ENCODE measurements around the gene SERGEF.

The SERGEF gene

DNA sequence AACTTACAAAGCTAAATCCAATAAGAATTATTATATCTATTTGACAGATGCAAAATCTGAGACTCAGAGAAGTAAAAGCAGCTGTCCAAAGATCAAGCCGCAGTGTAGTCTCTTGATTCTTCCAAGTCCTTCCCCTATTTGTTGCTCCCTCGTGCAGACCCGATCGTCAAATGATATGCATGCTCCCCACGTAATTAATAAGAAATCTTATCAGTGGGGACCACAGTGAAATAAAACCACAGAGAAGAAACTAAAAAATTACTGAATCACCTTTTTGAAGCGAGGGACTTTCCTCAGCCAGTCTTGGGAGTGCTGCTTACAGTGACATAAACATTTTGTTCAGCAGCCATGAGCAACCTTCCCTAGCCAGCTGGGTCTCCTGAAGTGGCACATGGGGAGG, 64.6 kb downstream of the SERGEF start:
- no peak for DNase-seq (ENCODE audit: low read depth)
- TF ChIP-seq, protein P1, sequence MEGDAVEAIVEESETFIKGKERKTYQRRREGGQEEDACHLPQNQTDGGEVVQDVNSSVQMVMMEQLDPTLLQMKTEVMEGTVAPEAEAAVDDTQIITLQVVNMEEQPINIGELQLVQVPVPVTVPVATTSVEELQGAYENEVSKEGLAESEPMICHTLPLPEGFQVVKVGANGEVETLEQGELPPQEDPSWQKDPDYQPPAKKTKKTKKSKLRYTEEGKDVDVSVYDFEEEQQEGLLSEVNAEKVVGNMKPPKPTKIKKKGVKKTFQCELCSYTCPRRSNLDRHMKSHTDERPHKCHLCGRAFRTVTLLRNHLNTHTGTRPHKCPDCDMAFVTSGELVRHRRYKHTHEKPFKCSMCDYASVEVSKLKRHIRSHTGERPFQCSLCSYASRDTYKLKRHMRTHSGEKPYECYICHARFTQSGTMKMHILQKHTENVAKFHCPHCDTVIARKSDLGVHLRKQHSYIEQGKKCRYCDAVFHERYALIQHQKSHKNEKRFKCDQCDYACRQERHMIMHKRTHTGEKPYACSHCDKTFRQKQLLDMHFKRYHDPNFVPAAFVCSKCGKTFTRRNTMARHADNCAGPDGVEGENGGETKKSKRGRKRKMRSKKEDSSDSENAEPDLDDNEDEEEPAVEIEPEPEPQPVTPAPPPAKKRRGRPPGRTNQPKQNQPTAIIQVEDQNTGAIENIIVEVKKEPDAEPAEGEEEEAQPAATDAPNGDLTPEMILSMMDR (IDR thresholded peaks at IDR 0.05; ENCODE audit: control insufficient read depth, insufficient read depth, low read depth, low read length, missing control alignments), result no peak
- no peak overlapping the region for H3K4me3 ChIP-seq (ENCODE audit: control insufficient read depth, low read depth, low read length)

DNA sequence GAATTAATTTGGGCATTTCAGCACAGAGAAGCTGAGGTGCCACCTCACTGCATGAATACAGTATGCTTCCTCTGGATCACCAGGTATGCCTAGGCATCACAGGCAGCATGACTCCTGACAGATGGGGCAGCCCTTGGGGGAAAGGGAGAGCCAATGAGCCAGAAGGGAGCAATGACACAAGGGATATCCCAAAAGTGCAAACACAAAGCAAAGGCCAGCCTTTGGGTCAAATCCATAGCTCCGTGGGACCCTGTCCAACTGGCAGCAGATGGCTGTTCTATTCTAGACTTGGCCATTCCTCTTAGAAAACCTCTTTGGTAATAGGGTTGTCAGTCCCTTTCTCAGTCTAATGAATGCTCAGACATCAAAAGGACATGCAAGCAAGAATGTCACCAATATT, 73.3 kb downstream of the SERGEF start:
- H3K4me3 ChIP-seq (ENCODE audit: control insufficient read depth, low read depth, low read length), result no peak overlapping the region
- TF ChIP-seq, protein P1 (IDR thresholded peaks at IDR 0.05; ENCODE audit: control insufficient read depth, insufficient read depth, low read depth, low read length, missing control alignments), result no peak
- no peak for DNase-seq (ENCODE audit: low read depth)

DNA sequence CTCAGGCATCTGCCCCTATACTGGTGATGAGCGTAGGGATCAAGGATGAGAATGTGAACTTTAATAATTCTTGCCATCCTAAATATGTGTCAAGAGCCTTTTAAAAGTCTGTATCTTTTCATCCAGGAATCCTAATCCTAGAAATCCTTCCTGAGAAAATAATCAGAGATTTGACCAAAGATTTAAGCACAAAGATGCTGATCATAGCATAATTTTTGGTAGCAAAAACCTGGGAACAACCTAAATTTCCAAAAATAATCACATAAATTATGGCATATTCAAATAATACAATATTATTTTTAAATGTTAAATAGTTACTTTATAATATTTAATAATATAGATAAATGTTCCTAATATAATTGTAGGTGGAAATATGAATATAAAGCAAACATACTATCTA, 76.1 kb downstream of the SERGEF start:
- H3K4me3 ChIP-seq (ENCODE audit: control insufficient read depth, low read depth, low read length), result no peak overlapping the region
- TF ChIP-seq, protein P1 (IDR thresholded peaks at IDR 0.05; ENCODE audit: control insufficient read depth, insufficient read depth, low read depth, low read length, missing control alignments), result no peak
- no peak for DNase-seq (ENCODE audit: low read depth)

DNA sequence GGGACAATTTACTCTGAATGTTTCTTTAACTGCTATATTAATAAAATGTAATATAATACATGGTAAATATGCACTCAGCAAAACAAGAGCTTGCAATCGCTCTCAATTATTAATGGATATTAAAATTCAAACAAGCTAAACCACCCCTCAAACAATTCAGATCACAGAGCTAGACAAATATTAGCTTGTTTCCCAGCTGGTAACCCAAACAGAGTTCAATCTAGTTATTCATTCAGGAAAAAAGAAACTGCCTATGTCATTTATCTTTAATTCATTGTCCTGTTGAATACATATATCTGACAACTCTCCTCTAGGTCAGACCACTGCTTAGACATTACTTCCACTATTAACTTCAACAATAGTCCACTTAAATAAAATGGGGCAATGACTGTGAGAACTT, 78.7 kb downstream of the SERGEF start:
- TF ChIP-seq, protein P1 (IDR thresholded peaks at IDR 0.05; ENCODE audit: control insufficient read depth, insufficient read depth, low read depth, low read length, missing control alignments), result no peak
- no peak overlapping the region for H3K4me3 ChIP-seq (ENCODE audit: control insufficient read depth, low read depth, low read length)
- DNase-seq (ENCODE audit: low read depth), result no peak

DNA sequence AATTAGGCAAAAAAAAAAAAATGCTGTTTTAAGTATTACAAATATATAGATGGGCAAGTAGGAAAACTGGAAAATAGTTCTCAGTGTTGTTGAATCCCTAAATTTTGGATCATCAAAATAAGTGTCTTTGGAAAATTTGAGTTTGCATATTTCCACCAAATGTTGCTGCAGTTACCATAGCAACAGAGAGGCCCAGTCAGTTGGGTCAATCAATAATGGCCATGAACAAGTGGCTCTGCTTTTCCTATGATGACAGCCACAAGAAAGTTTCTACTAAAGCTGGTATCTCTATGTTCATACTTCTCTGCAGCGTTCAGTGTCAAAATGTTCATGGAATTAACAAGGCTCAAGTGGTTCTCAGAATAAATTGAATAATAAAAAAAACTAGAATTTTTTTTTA, 79.1 kb downstream of the SERGEF start:
- no peak for DNase-seq (ENCODE audit: low read depth)
- no peak overlapping the region for H3K4me3 ChIP-seq (ENCODE audit: control insufficient read depth, low read depth, low read length)
- TF ChIP-seq, protein P1 (IDR thresholded peaks at IDR 0.05; ENCODE audit: control insufficient read depth, insufficient read depth, low read depth, low read length, missing control alignments), result no peak

DNA sequence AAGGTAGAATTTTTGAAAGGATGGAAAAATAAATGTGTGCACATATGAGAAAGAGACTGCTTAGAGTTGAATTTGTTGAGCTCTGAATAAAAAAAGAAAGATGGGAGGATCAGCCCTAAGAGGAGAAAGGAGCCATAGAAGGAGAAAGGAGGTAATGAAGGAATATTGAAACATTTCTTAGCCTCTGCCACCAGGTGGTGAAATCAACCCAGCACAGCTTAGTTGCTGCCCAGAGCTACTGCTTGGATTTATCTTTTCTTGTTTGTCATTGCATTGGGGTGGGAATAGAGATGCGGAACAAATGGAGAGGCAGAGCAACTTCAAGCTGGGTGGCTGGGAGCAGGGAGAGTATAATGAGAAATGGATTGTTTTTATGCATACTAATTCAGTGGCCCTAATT, 80.4 kb downstream of the SERGEF start:
- no peak overlapping the region for H3K4me3 ChIP-seq (ENCODE audit: control insufficient read depth, low read depth, low read length)
- no peak for DNase-seq (ENCODE audit: low read depth)
- TF ChIP-seq, protein P1 (IDR thresholded peaks at IDR 0.05; ENCODE audit: control insufficient read depth, insufficient read depth, low read depth, low read length, missing control alignments), result no peak

DNA sequence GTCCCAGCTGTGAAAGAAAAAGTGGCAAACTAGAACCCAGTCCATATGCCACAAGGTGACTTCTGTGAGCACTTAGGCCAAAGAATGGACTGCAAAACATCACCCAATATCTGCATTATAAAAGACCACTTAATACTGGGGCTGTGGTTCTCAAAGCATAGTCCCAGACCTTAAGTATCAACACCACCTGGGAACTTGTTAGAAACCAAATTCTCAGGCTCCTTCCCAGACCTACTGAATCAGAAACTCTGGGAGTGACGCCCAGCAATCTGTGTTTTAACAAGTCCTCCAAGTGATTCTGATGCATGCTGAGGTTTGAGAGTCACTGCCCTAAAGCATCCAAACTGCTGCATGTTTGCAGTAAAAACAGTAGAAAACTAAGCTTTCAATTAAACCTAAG, 81.3 kb downstream of the SERGEF start:
- TF ChIP-seq, protein P1 (IDR thresholded peaks at IDR 0.05; ENCODE audit: control insufficient read depth, insufficient read depth, low read depth, low read length, missing control alignments), result no peak
- peak; percentile 21 for DNase-seq (ENCODE audit: low read depth)
- H3K4me3 ChIP-seq (ENCODE audit: control insufficient read depth, low read depth, low read length), result no peak overlapping the region
